Measurements from ENCODE around the gene LPCAT2.

- TF ChIP-seq, protein P1, sequence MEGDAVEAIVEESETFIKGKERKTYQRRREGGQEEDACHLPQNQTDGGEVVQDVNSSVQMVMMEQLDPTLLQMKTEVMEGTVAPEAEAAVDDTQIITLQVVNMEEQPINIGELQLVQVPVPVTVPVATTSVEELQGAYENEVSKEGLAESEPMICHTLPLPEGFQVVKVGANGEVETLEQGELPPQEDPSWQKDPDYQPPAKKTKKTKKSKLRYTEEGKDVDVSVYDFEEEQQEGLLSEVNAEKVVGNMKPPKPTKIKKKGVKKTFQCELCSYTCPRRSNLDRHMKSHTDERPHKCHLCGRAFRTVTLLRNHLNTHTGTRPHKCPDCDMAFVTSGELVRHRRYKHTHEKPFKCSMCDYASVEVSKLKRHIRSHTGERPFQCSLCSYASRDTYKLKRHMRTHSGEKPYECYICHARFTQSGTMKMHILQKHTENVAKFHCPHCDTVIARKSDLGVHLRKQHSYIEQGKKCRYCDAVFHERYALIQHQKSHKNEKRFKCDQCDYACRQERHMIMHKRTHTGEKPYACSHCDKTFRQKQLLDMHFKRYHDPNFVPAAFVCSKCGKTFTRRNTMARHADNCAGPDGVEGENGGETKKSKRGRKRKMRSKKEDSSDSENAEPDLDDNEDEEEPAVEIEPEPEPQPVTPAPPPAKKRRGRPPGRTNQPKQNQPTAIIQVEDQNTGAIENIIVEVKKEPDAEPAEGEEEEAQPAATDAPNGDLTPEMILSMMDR (IDR thresholded peaks at IDR 0.05), result no peak
- TF ChIP-seq POLR2A (IDR thresholded peaks at IDR 0.05), result no peak
Measured at GRCh38 chr16:55482056-55482455, 26.8 kb upstream of the LPCAT2 start.
